Fibroblast of lung (primary cell): ENCODE measurements around the gene HSD3B2. TPM values are rescaled to one million over a fixed set of nuclear protein-coding genes. Genes with fewer than 3 reads are reported as not detected.

ENCODE experiments used
- DNase-seq, 2 donors: peaks; one replicate each; pipeline versions ENCODE4 v3.0.0 to v3.0.0-alpha.2; 2010; ENCODE audit warnings: low read depth in 2 of 2
- H2AFZ ChIP-seq: 2 replicates; pipeline ENCODE4 v1.5.1; 2012; ENCODE audit warnings: low read length, control low read depth, inconsistent platforms
- H3K27ac ChIP-seq: 2 replicates; pipeline ENCODE4 v1.5.1; 2011; ENCODE audit warnings: low read length, control low read depth; ENCODE audit not compliant: insufficient read depth
- H3K27me3 ChIP-seq: 2 replicates; pipeline ENCODE4 v1.5.1; 2011; ENCODE audit warnings: mild to moderate bottlenecking, low read length; ENCODE audit not compliant: control insufficient read depth, insufficient read depth
- H3K36me3 ChIP-seq: 2 replicates; pipeline ENCODE4 v1.5.1; 2011; ENCODE audit warnings: low read length; ENCODE audit not compliant: control insufficient read depth, insufficient read depth
- H3K4me1 ChIP-seq: 2 replicates; pipeline ENCODE4 v1.5.1; 2011; ENCODE audit warnings: low read length; ENCODE audit not compliant: control insufficient read depth, insufficient read depth; ENCODE audit errors: extremely low read depth
- H3K4me2 ChIP-seq: 2 replicates; pipeline ENCODE4 v1.5.1; 2011; ENCODE audit warnings: low read length, control low read depth; ENCODE audit not compliant: insufficient read depth; ENCODE audit errors: extremely low read depth
- H3K4me3 ChIP-seq, 4 experiments: fragments of 200-600 bp in 1 of 4; sonication (generic) in 1 of 4; replicated peaks in 1 of 4; 2 replicates each; pipeline ENCODE4 v1.5.1; 2011 to 2016; ENCODE audit warnings: low read length in 4 of 4, low read depth in 3 of 4, mild to moderate bottlenecking in 3 of 4, control low read depth in 2 of 4, inconsistent platforms in 1 of 4, mixed read lengths in 1 of 4; ENCODE audit not compliant: insufficient read depth in 1 of 4; ENCODE audit errors: control extremely low read depth in 1 of 4
- H3K79me2 ChIP-seq: 2 replicates; pipeline ENCODE4 v1.5.1; 2012; ENCODE audit warnings: mild to moderate bottlenecking, low read length, inconsistent platforms; ENCODE audit not compliant: control insufficient read depth, insufficient read depth
- H3K9ac ChIP-seq: 2 replicates; pipeline ENCODE4 v1.5.1; 2011; ENCODE audit warnings: mild to moderate bottlenecking, low read length, control low read depth; ENCODE audit not compliant: insufficient read depth
- H3K9me3 ChIP-seq: 2 replicates; pipeline ENCODE4 v1.5.1; 2012; ENCODE audit warnings: low read depth, low read length; ENCODE audit not compliant: control insufficient read depth, insufficient read depth
- H4K20me1 ChIP-seq: 2 replicates; pipeline ENCODE4 v1.5.1; 2011; ENCODE audit warnings: low read length; ENCODE audit not compliant: control insufficient read depth, insufficient read depth; ENCODE audit errors: extremely low read depth
- CTCF ChIP-seq, 2 donors: IDR thresholded peaks in 1 of 2; conservative IDR thresholded peaks in 1 of 2; 1 replicate in 1 of 2; 2 replicates in 1 of 2; pipeline ENCODE4 v1.5.1; 2011 to 2012; ENCODE audit warnings: low read length in 2 of 2, control low read depth in 1 of 2, inconsistent platforms in 1 of 2, low read depth in 1 of 2, mild to moderate bottlenecking in 1 of 2
- EZH2 ChIP-seq: IDR thresholded peaks from 2 replicates; pipeline ENCODE4 v1.5.1; 2012; ENCODE audit warnings: low read length, control low read depth, mild to moderate bottlenecking; ENCODE audit errors: missing control alignments
- polyA minus RNA-seq: library from RNA; depleted of rRNA, polyadenylated mRNA; stranded (reverse); fragments of >200 nt; gene quantifications from 2 replicates; pipeline ENCODE4 v1.2.3, GENCODE V29; 2011; ENCODE audit warnings: low replicate concordance
- polyA plus RNA-seq, 2 donors: library from polyadenylated mRNA; depleted of rRNA in 1 of 2; stranded (reverse) in 1 of 2; unstranded in 1 of 2; fragments of >200 nt; gene quantifications; 2 replicates each; pipeline ENCODE4 v1.2.1, GENCODE V29; 2011 to 2012; ENCODE audit warnings: missing spikeins in 1 of 2
- total RNA-seq: library from RNA; depleted of rRNA; stranded (reverse); fragments of >200 nt; gene quantifications from 2 replicates; pipeline ENCODE4 v1.2.1, GENCODE V29; 2014

HSD3B2 gene
- total RNA-seq (not detected in 2 replicates), polyA plus RNA-seq (not detected in 2 replicates), polyA minus RNA-seq (not detected in 2 replicates)
- polyA plus RNA-seq (2012), result not detected in 2 replicates

DNA sequence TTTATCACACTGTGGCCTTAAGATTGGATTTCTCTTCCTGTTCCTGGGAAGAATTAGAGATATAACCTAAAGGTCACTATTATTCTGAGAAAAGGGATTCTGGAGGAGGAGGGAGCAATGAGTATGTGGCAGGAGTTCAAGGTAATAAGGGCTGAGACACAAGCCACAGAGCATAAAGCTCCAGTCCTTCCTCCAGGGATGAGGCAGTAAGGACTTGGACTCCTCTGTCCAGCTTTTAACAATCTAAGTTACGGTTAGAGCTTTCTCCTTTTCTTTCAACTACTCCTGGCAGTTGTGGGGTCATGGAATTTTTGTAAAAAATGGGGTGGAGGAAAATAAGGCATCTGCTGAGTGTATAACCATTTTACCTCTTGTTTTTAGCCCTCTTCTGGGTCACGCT lies at the start of gene HSD3B2:
HSD3B2 (plus strand) TSS at position 201 of the 400 bp plus-strand sequence. CDS start 270 bp downstream, outside the sequence.
- H3K36me3 ChIP-seq, result no peaks in the 10 kb centered on the region
- no peak for TF ChIP-seq EZH2
- TF ChIP-seq CTCF (conservative IDR thresholded peaks at IDR 0.05 in 1 of 2, IDR thresholded peaks at IDR 0.05 in 1 of 2; ENCODE audit: low read depth in 1 of 2, low read length in 2 of 2), result no peak
- no peaks in the 10 kb centered on the region for H3K27me3 ChIP-seq
- no peak within 1 kb of the TSS for H3K27ac ChIP-seq
- no peak within 1 kb of the TSS for H3K4me3 ChIP-seq
- DNase-seq, result no peak
- H3K9me3 ChIP-seq, result no peaks in the 10 kb centered on the region
- H3K79me2 ChIP-seq, result no peaks in the 10 kb centered on the region
- no peak within 1 kb of the TSS for H3K4me2 ChIP-seq
- H2AFZ ChIP-seq, result no peak within 1 kb of the TSS
- no peaks in the 10 kb centered on the region for H3K4me1 ChIP-seq
- H3K9ac ChIP-seq, result no peak within 1 kb of the TSS
- no peaks in the 10 kb centered on the region for H4K20me1 ChIP-seq

- no peak for DNase-seq
- H3K9me3 ChIP-seq, result no peaks in the 10 kb centered on the region
- H3K79me2 ChIP-seq, result no peaks in the 10 kb centered on the region
- no peak overlapping the region for H3K27ac ChIP-seq
- no peak overlapping the region for H3K4me2 ChIP-seq
- no peak overlapping the region for H3K4me3 ChIP-seq
- H2AFZ ChIP-seq, result no peak overlapping the region
- no peaks in the 10 kb centered on the region for H3K36me3 ChIP-seq
- no peaks in the 10 kb centered on the region for H3K27me3 ChIP-seq
- no peaks in the 10 kb centered on the region for H3K4me1 ChIP-seq
- no peak for TF ChIP-seq EZH2
- TF ChIP-seq CTCF (conservative IDR thresholded peaks at IDR 0.05 in 1 of 2, IDR thresholded peaks at IDR 0.05 in 1 of 2; ENCODE audit: low read depth in 1 of 2, low read length in 2 of 2), result no peak
- H3K9ac ChIP-seq, result no peak overlapping the region
- H4K20me1 ChIP-seq, result no peaks in the 10 kb centered on the region
Measured at GRCh38 chr1:119366424-119366823, 48.5 kb upstream of the HSD3B2 start.

- H3K36me3 ChIP-seq, result no peaks in the 10 kb centered on the region
- H3K4me3 ChIP-seq, result no peak overlapping the region
- no peaks in the 10 kb centered on the region for H3K27me3 ChIP-seq
- H3K4me2 ChIP-seq, result no peak overlapping the region
- no peaks in the 10 kb centered on the region for H3K9me3 ChIP-seq
- H2AFZ ChIP-seq, result no peak overlapping the region
- H3K79me2 ChIP-seq, result no peaks in the 10 kb centered on the region
- peak; percentile 32 to 58 for DNase-seq
- H3K27ac ChIP-seq, result no peak overlapping the region
- peak; percentile 98 to 99 for TF ChIP-seq CTCF (conservative IDR thresholded peaks at IDR 0.05 in 1 of 2, IDR thresholded peaks at IDR 0.05 in 1 of 2; ENCODE audit: low read depth in 1 of 2, low read length in 2 of 2)
- no peak for TF ChIP-seq EZH2
- no peak overlapping the region for H3K9ac ChIP-seq
- H4K20me1 ChIP-seq, result no peaks in the 10 kb centered on the region
- no peaks in the 10 kb centered on the region for H3K4me1 ChIP-seq
Measured at GRCh38 chr1:119367432-119368124, 47.4 kb upstream of the HSD3B2 start.
